DOHH2 (cell line): Measurements from ENCODE around the gene GFY.

ENCODE experiments used
- CTCF ChIP-seq: fragments of 200-600 bp; sonication (generic); IDR thresholded peaks from one replicate; pipeline ENCODE4 v1.5.1; 2014; ENCODE audit warnings: antibody characterized with exemption, mild to moderate bottlenecking, low read depth, low read length; ENCODE audit not compliant: poor library complexity, severe bottlenecking
- EZH2phosphoT487 ChIP-seq: fragments of 200-600 bp; sonication (generic); IDR thresholded peaks from 2 replicates; pipeline ENCODE4 v1.6.1; 2017; ENCODE audit warnings: borderline replicate concordance, mild to moderate bottlenecking, antibody characterized with exemption, low read length, moderate library complexity, mixed read lengths

- no peak for TF ChIP-seq CTCF
- TF ChIP-seq EZH2phosphoT487, result no peak
Measured at GRCh38 chr19:49447485-49448431, 22.6 kb downstream of the GFY start.
